T-cell (primary cell): Measurements from ENCODE around the gene NPTX1. TPM values are rescaled to one million over a fixed set of nuclear protein-coding genes. Genes with fewer than 3 reads are reported as not detected.

ENCODE experiments used
- ATAC-seq, 4 experiments: fragments of 200-7000 bp in 3 of 4; fragments of 150-1000 bp in 1 of 4; cut with Tn5 transposase; replicated peaks in 1 of 4; 1 replicate in 3 of 4; 2 replicates in 1 of 4; pipeline ENCODE4 v1.10.0; 2021; ENCODE audit warnings: moderate library complexity in 3 of 4, mild to moderate bottlenecking in 2 of 4, moderate number of reproducible peaks in 1 of 4
- CTCF ChIA-PET, 2 donors: fragments of 300-600 bp; sonication (Branson Sonifier 250); formaldehyde crosslinking; loops; one replicate each; lab custom pipeline; 2022; ENCODE audit warnings: antibody characterized with exemption in 2 of 2; lab: Charles Lee
- POLR2A ChIA-PET, 2 donors: fragments of 300-600 bp; sonication (Branson Sonifier 250); formaldehyde crosslinking; loops; one replicate each; lab custom pipeline; 2022; ENCODE audit warnings: antibody characterized with exemption in 2 of 2; lab: Charles Lee
- DNase-seq, 35 experiments: peaks; one replicate each; pipeline versions ENCODE4 v3.0.0 to v3.0.0-alpha.2; 2013 to 2023
- H3K27ac ChIP-seq: one replicate; pipeline ENCODE4 v1.5.1; 2013; ENCODE audit warnings: low read length
- H3K27me3 ChIP-seq, 2 experiments: replicated peaks in 1 of 2; 1 replicate in 1 of 2; 2 replicates in 1 of 2; pipeline versions ENCODE4 v1.6.1 to v1.7.0; 2013; ENCODE audit warnings: low read length in 1 of 2, mixed read lengths in 1 of 2; ENCODE audit not compliant: control insufficient read depth in 2 of 2, insufficient read depth in 2 of 2; ENCODE audit errors: extremely low read depth in 1 of 2
- H3K36me3 ChIP-seq, 2 donors: 1 replicate in 1 of 2; 2 replicates in 1 of 2; pipeline versions ENCODE4 v1.6.1 to v1.7.0; 2013; ENCODE audit warnings: low read length in 1 of 2; ENCODE audit not compliant: control insufficient read depth in 2 of 2, insufficient read depth in 1 of 2; ENCODE audit errors: extremely low read depth in 1 of 2
- H3K4me1 ChIP-seq, 2 experiments: 1 replicate in 1 of 2; 2 replicates in 1 of 2; pipeline versions ENCODE4 v1.6.1 to v1.7.0; 2013; ENCODE audit warnings: low read length in 2 of 2, mixed read lengths in 1 of 2; ENCODE audit not compliant: insufficient read depth in 2 of 2, control insufficient read depth in 1 of 2; ENCODE audit errors: extremely low read depth in 1 of 2
- H3K4me3 ChIP-seq, 2 donors: 1 replicate in 1 of 2; 2 replicates in 1 of 2; pipeline versions ENCODE4 v1.5.1 to v1.7.0; 2013; ENCODE audit warnings: mild to moderate bottlenecking in 2 of 2, low read length in 1 of 2, moderate library complexity in 1 of 2; ENCODE audit not compliant: control insufficient read depth in 1 of 2; ENCODE audit errors: extremely low read depth in 1 of 2
- H3K9me3 ChIP-seq: 2 replicates; pipeline ENCODE4 v1.7.0; 2013
- H3K27ac Mint-ChIP-seq, 2 donors: one replicate each; pipeline ENCODE4 v1.8.0; 2020 to 2021; ENCODE audit warnings: mild to moderate bottlenecking in 2 of 2, mixed read lengths in 2 of 2
- H3K27me3 Mint-ChIP-seq, 2 donors: one replicate each; pipeline ENCODE4 v1.8.0; 2021 to 2022; ENCODE audit warnings: mixed read lengths in 2 of 2
- H3K36me3 Mint-ChIP-seq: one replicate; pipeline ENCODE4 v1.8.0; 2021; ENCODE audit warnings: mixed read lengths
- H3K4me1 Mint-ChIP-seq, 3 donors: one replicate each; pipeline ENCODE4 v1.8.0; 2020 to 2022; ENCODE audit warnings: mixed read lengths in 3 of 3, mild to moderate bottlenecking in 1 of 3
- H3K4me3 Mint-ChIP-seq, 3 donors: one replicate each; pipeline ENCODE4 v1.8.0; 2020 to 2022; ENCODE audit warnings: mild to moderate bottlenecking in 3 of 3, mixed read lengths in 3 of 3, moderate library complexity in 3 of 3
- H3K9me3 Mint-ChIP-seq, 3 donors: one replicate each; pipeline ENCODE4 v1.8.0; 2020 to 2022; ENCODE audit warnings: mixed read lengths in 3 of 3
- WGBS: methylation state at CpG from one replicate; pipeline ENCODE4 v1.1.5; 2013; ENCODE audit warnings: missing lambda C conversion rate; ENCODE audit not compliant: insufficient coverage; 5-methylcytosine and 5-hydroxymethylcytosine counted together
- total RNA-seq, 35 experiments: library from RNA in 6 of 35; stranded (reverse) in 6 of 35; fragments of 120-200 nt in 1 of 35; gene quantifications; one replicate each; pipeline versions ENCODE4 v1.2.1 to v1.2.4 and lab custom pipeline; 2013 to 2026

The NPTX1 gene
- total RNA-seq, 5 donors from 2014 or later (not counting 1 experiment from before 2014, with no cell fraction given): 0.13 to 0.67 (median 0.33) TPM

- no peak for ATAC-seq
- Histone ChIP-seq H3K9me3 (no peaks in the 10 kb centered on the region), H3K27ac (no peak overlapping the region), H3K36me3 (no peaks in the 10 kb centered on the region), H3K4me1 (peaks cover 0 to 25% of the 10 kb centered on the region in 2 experiments), H3K27me3 (peaks cover 0 to 34% of the 10 kb centered on the region in 2 experiments), H3K4me3 (no peak overlapping the region)
- DNase-seq: no peak
- ChIA-PET POLR2A (no interaction called here), CTCF (interaction anchor here (0.6 to 1.5 kb wide), 9 partner anchors 144 to 675 kb away, joined by 3 to 11 read pairs (median 3); no protein-coding TSS in a partner anchor)
- WGBS: 91% methylated on average over 17 of the region's 27 CpGs
- no peaks in the 10 kb centered on the region for H3K36me3 Mint-ChIP-seq
- no peak overlapping the region for H3K4me3 Mint-ChIP-seq
- H3K27ac Mint-ChIP-seq: no peak overlapping the region
- peaks cover 4 to 18% (median 8%) of the 10 kb centered on the region in 3 donors for H3K4me1 Mint-ChIP-seq
- H3K27me3 Mint-ChIP-seq: peaks cover 0 to 1% of the 10 kb centered on the region in 2 donors
- no peaks in the 10 kb centered on the region for H3K9me3 Mint-ChIP-seq
These were observed 48.8 kb downstream of the NPTX1 start for GRCh38 chr17:80427366-80428282.

GRCh38 chr17:80426671-80427326 is 49.6 kb downstream of the NPTX1 start:
- 37% methylated on average over 21 of the region's 24 CpGs for WGBS
- H3K36me3 Mint-ChIP-seq: no peaks in the 10 kb centered on the region
- H3K4me3 ChIP-seq: no peak overlapping the region
- no peaks in the 10 kb centered on the region for H3K9me3 ChIP-seq
- no peaks in the 10 kb centered on the region for H3K9me3 Mint-ChIP-seq
- peak; percentile 70 to 93 (median 84) for DNase-seq
- no peak overlapping the region for H3K27ac ChIP-seq
- ChIA-PET CTCF (interaction anchor here (0.6 to 1.5 kb wide), 8 partner anchors 145 to 675 kb away, joined by 3 to 11 read pairs (median 4); no protein-coding TSS in a partner anchor), POLR2A (no interaction called here)
- peaks cover 0 to 25% of the 10 kb centered on the region in 2 experiments for H3K4me1 ChIP-seq
- H3K27ac Mint-ChIP-seq: no peak overlapping the region
- H3K36me3 ChIP-seq: no peaks in the 10 kb centered on the region
- peaks cover 0 to 1% of the 10 kb centered on the region in 2 donors for H3K27me3 Mint-ChIP-seq
- H3K27me3 ChIP-seq: peaks cover 0 to 34% of the 10 kb centered on the region in 2 experiments
- H3K4me1 Mint-ChIP-seq: peaks cover 4 to 18% (median 8%) of the 10 kb centered on the region in 3 donors
- no peak overlapping the region for H3K4me3 Mint-ChIP-seq
- peak; percentile 91 to 98 (median 96) for ATAC-seq

GRCh38 chr17:80425835-80426426 is 50.5 kb downstream of the NPTX1 start:
- ATAC-seq: no peak
- POLR2A ChIA-PET: no interaction called here
- peaks cover 4 to 18% (median 8%) of the 10 kb centered on the region in 3 donors for H3K4me1 Mint-ChIP-seq
- peaks cover 0 to 25% of the 10 kb centered on the region in 2 experiments for H3K4me1 ChIP-seq
- CTCF ChIA-PET: interaction anchor here in 1 of 2 donors (1.4 kb wide), 1 partner anchor 10 kb away, joined by 4 read pairs; the partner anchor contains the start of gene ENDOV
- no peak for DNase-seq
- H3K27ac ChIP-seq: no peak overlapping the region
- peaks cover 0 to 34% of the 10 kb centered on the region in 2 experiments for H3K27me3 ChIP-seq
- no peak overlapping the region for H3K4me3 Mint-ChIP-seq
- no peak overlapping the region for H3K27ac Mint-ChIP-seq
- peaks cover 0 to 1% of the 10 kb centered on the region in 2 donors for H3K27me3 Mint-ChIP-seq
- H3K36me3 ChIP-seq: no peaks in the 10 kb centered on the region
- H3K9me3 Mint-ChIP-seq: no peaks in the 10 kb centered on the region
- 82% methylated on average over 8 of the region's 9 CpGs for WGBS
- no peaks in the 10 kb centered on the region for H3K9me3 ChIP-seq
- H3K4me3 ChIP-seq: no peak overlapping the region
- H3K36me3 Mint-ChIP-seq: no peaks in the 10 kb centered on the region

- H3K9me3 Mint-ChIP-seq: no peaks in the 10 kb centered on the region
- no peaks in the 10 kb centered on the region for H3K9me3 ChIP-seq
- peaks cover 0 to 34% of the 10 kb centered on the region in 2 experiments for H3K27me3 ChIP-seq
- H3K27ac ChIP-seq: no peak overlapping the region
- H3K36me3 Mint-ChIP-seq: no peaks in the 10 kb centered on the region
- ATAC-seq: no peak
- DNase-seq: no peak
- H3K4me1 ChIP-seq: peaks cover 0 to 25% of the 10 kb centered on the region in 2 experiments
- no peak overlapping the region for H3K27ac Mint-ChIP-seq
- no peaks in the 10 kb centered on the region for H3K36me3 ChIP-seq
- ChIA-PET POLR2A (no interaction called here), CTCF (interaction anchor here in 1 of 2 donors (1.4 kb wide), 1 partner anchor 10 kb away, joined by 4 read pairs; the partner anchor contains the start of gene ENDOV)
- peaks cover 0 to 1% of the 10 kb centered on the region in 2 donors for H3K27me3 Mint-ChIP-seq
- H3K4me3 ChIP-seq: no peak overlapping the region
- H3K4me3 Mint-ChIP-seq: no peak overlapping the region
- 73% methylated on average over 21 of the region's 27 CpGs for WGBS
- H3K4me1 Mint-ChIP-seq: peaks cover 4 to 18% (median 8%) of the 10 kb centered on the region in 3 donors
These were observed 51.3 kb downstream of the NPTX1 start for GRCh38 chr17:80424878-80425765.

- no peak overlapping the region for H3K27ac ChIP-seq
- DNase-seq: peak in 2 of 35 experiments; percentile 7 to 20
- whole genome bisulfite sequencing: 31% methylated on average over 8 of the region's 8 CpGs
- peaks cover 4% of the 10 kb centered on the region for H3K36me3 Mint-ChIP-seq
- peaks cover 0 to 34% of the 10 kb centered on the region in 2 experiments for H3K27me3 ChIP-seq
- no peak overlapping the region for H3K4me3 ChIP-seq
- H3K9me3 Mint-ChIP-seq: no peaks in the 10 kb centered on the region
- no peak overlapping the region for H3K4me3 Mint-ChIP-seq
- H3K36me3 ChIP-seq: no peaks in the 10 kb centered on the region
- H3K27me3 Mint-ChIP-seq: peaks cover 0 to 1% of the 10 kb centered on the region in 2 donors
- peaks cover 0 to 25% of the 10 kb centered on the region in 2 experiments for H3K4me1 ChIP-seq
- ATAC-seq: no peak
- CTCF ChIA-PET: interaction anchor here (0.7 kb wide), 2 partner anchors 12 to 707 kb away, joined by 4 to 7 read pairs; no protein-coding TSS in a partner anchor
- H3K4me1 Mint-ChIP-seq: peaks cover 8 to 18% (median 10%) of the 10 kb centered on the region in 3 donors
- POLR2A ChIA-PET: no interaction called here
- no peak overlapping the region for H3K27ac Mint-ChIP-seq
- H3K9me3 ChIP-seq: no peaks in the 10 kb centered on the region
These were observed 52.1 kb downstream of the NPTX1 start for GRCh38 chr17:80424261-80424660.
